Erythroblast (primary cell): Measurements from ENCODE around the gene MPRIP.

Source experiments
- GATA1 ChIP-seq: IDR thresholded peaks from 2 replicates; pipeline ENCODE4 v1.6.1; 2011; ENCODE audit warnings: low read depth, mild to moderate bottlenecking, control low read depth, low read length, moderate library complexity
- POLR2A ChIP-seq: IDR thresholded peaks from 2 replicates; pipeline ENCODE4 v1.6.1; 2011; ENCODE audit warnings: mild to moderate bottlenecking, low read length

DNA sequence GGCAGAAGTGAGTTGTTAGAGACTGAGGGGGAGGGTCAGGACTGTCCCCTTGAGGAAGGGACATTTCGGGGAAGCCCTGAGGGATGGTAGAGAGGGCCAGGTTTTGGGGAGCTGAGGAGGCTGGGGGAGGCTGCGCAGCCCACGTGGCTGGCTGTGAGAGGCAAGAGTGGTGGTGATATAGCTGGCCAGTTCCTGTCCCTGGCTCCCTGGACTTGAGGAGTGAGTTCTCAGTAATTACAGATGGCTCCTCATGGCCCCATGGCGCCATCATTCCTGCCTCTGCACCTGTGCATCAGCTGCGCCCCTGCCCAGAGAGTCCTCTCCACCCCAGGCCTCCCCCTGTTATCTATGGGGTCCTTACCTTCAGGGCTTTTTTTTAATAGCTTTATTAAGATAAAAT, 30.3 kb downstream of the MPRIP start:
- TF ChIP-seq POLR2A (no peak), GATA1 (no peak)
